Ovary (tissue), 9 donors: ENCODE results near the gene KLHL30. TPM values are rescaled to one million over a fixed set of nuclear protein-coding genes. Genes with fewer than 3 reads are reported as not detected.

Experiments used
- DNase-seq, 5 donors: peaks; one replicate each; pipeline ENCODE4 v3.0.0-alpha.2; 2019 to 2020
- H3K27ac ChIP-seq, 2 donors: fragments of 200-600 bp; one replicate each; pipeline versions ENCODE4 v1.5.1 to v1.8.0; 2019 to 2022
- H3K27me3 ChIP-seq: fragments of 200-600 bp; one replicate; pipeline ENCODE4 v1.8.0; 2022
- H3K36me3 ChIP-seq: fragments of 200-600 bp; sonication (generic); one replicate; pipeline ENCODE4 v1.5.1; 2019
- H3K4me1 ChIP-seq: one replicate; pipeline ENCODE4 v1.8.1; 2013; ENCODE audit warnings: mild to moderate bottlenecking, moderate library complexity; ENCODE audit not compliant: insufficient read depth
- H3K4me3 ChIP-seq: fragments of 200-600 bp; sonication (generic); one replicate; pipeline ENCODE4 v1.5.1; 2017
- H3K9me3 ChIP-seq, 2 donors: fragments of 200-600 bp in 1 of 2; sonication (generic) in 1 of 2; one replicate each; pipeline versions ENCODE4 v1.5.1 to v1.8.1; 2013 to 2019; ENCODE audit warnings: mild to moderate bottlenecking in 1 of 2, moderate library complexity in 1 of 2
- CTCF ChIP-seq, 3 donors: fragments of 450-650 bp in 2 of 3; fragments of 200-600 bp in 1 of 3; IDR thresholded peaks; one replicate each; pipeline versions ENCODE4 v1.5.1 to v1.8.0; 2016 to 2022; ENCODE audit warnings: antibody characterized with exemption in 3 of 3, mild to moderate bottlenecking in 1 of 3
- EP300 ChIP-seq: sonication (generic); formaldehyde crosslinking; IDR thresholded peaks from one replicate; pipeline ENCODE4 v1.6.1; 2017; ENCODE audit warnings: antibody characterized with exemption
- POLR2A ChIP-seq: fragments of 450-650 bp; IDR thresholded peaks from one replicate; pipeline ENCODE4 v1.6.1; 2017; ENCODE audit warnings: antibody characterized with exemption, mild to moderate bottlenecking, moderate library complexity
- WGBS, 3 donors: extraction: QIAGEN DNeasy Blood & Tissue Kit in 1 of 3; methylation state at CpG; one replicate each; pipeline versions ENCODE4 v1.1.5 to v1.1.7; 2013 to 2017; 5-methylcytosine and 5-hydroxymethylcytosine counted together
- intact Hi-C, 4 donors: fragments of 100-400 bp; cut with DNase I; formaldehyde crosslinking; loops; one replicate each; pipeline versions ENCODE4 v1.11.0 to v1.15.1; 2022 to 2023
- polyA plus RNA-seq, 2 donors: library from polyadenylated mRNA; stranded (reverse); fragments of 200-250 nt in 1 of 2; fragments of 350-450 nt in 1 of 2; fragmentation: Illumina TruSeq in 1 of 2; extraction: RNeasy Lipid Tissue Mini Kit (QIAGEN cat#74804) in 1 of 2; gene quantifications; one replicate each; pipeline ENCODE4 v1.2.3, GENCODE V29; 2013 to 2014
- total RNA-seq, 7 donors: library from RNA; depleted of rRNA in 2 of 7; stranded (reverse); fragments of >200 nt in 2 of 7; fragmentation: NEBNext Ultra II Directional in 3 of 7; extraction: Animal tissue kit (Norgen Biotek cat#: 25700) in 3 of 7; gene quantifications; one replicate each; pipeline versions ENCODE4 v1.1.0 to v1.2.4, GENCODE V29; 2016 to 2023
- donor health status: DM: no; HTN: no; CAD: no; lungs with moderate emphysema.
- donor health status: DM: no; HTN: no; CAD: no.
- donor health status: Bipolar disorder and iron deficiency.
- donor health status: DM: yes; HTN: yes; CAD: no.
- donor health status: DM: no; HTN: no; CAD: no.
- donor health status: DM: yes; HTN: yes; CAD: no.

The KLHL30 gene
- total and polyA plus RNA-seq, 9 donors = 0.08 to 0.74 (median 0.24) TPM; not detected in 1

DNA sequence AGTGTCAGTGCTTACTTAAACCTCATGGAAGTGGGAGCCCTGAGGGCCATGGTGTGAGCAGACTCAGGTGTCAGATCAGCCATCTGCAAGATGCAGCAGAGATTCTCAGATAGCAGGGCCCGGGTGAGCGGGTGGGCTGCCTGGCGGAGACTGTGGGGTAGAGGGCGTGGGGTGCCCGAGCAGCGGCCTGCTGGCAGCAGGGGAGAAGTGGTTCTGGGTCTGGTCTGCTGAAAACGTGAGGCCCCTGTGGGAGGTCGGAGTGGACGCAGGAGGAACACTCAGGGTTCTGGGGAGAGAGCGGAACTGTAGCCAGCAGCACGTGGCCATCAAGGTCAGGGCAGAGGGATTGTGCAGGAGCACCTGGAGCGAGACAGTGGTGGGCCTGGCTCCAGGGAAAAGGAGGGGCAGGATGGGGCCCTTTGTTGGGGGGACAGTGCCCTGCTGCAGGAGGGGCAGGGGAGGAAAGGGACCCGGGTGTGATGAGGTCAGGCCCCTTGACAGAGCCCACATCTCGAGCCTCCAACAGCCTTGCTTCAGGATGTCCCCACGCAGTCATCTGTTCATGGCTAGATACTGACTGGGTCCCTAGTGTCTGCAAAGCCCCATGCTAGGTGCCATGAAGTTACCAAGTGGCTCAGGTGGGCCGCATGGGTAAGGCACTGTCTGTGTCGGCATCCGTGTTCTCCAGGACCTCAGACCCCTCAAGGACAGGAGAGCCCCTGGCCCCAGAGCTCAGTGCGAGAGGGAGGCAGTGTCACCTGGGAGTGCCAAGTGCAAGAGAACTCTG is 41.1 kb upstream of the KLHL30 start:
- H3K27me3 ChIP-seq = no peaks in the 10 kb centered on the region
- H3K9me3 ChIP-seq = no peaks in the 10 kb centered on the region
- H3K4me3 ChIP-seq = no peak overlapping the region
- TF ChIP-seq POLR2A (no peak), CTCF (IDR thresholded peaks at IDR 0.05) (no peak), EP300 (no peak)
- H3K4me1 ChIP-seq = no peaks in the 10 kb centered on the region
- 68 to 74% (median 73%) methylated on average over 19 of the region's 19 CpGs for WGBS, 3 donors
- no peaks in the 10 kb centered on the region for H3K36me3 ChIP-seq
- DNase-seq = no peak
- intact Hi-C loops = no loop called here
- no peak overlapping the region for H3K27ac ChIP-seq

GRCh38 chr2:238097988-238098871 is 40.2 kb upstream of the KLHL30 start:
- 81 to 83% (median 82%) methylated on average over 31 to 37 of the region's 37 CpGs for WGBS, 3 donors
- no peak for TF ChIP-seq EP300
- no peak for TF ChIP-seq CTCF (IDR thresholded peaks at IDR 0.05)
- Histone ChIP-seq H3K9me3 (no peaks in the 10 kb centered on the region), H3K27ac (no peak overlapping the region), H3K4me1 (no peaks in the 10 kb centered on the region), H3K36me3 (no peaks in the 10 kb centered on the region), H3K4me3 (no peak overlapping the region), H3K27me3 (no peaks in the 10 kb centered on the region)
- peak in 1 of 5 donors; percentile 10 for DNase-seq
- intact Hi-C loops = no loop called here

DNA sequence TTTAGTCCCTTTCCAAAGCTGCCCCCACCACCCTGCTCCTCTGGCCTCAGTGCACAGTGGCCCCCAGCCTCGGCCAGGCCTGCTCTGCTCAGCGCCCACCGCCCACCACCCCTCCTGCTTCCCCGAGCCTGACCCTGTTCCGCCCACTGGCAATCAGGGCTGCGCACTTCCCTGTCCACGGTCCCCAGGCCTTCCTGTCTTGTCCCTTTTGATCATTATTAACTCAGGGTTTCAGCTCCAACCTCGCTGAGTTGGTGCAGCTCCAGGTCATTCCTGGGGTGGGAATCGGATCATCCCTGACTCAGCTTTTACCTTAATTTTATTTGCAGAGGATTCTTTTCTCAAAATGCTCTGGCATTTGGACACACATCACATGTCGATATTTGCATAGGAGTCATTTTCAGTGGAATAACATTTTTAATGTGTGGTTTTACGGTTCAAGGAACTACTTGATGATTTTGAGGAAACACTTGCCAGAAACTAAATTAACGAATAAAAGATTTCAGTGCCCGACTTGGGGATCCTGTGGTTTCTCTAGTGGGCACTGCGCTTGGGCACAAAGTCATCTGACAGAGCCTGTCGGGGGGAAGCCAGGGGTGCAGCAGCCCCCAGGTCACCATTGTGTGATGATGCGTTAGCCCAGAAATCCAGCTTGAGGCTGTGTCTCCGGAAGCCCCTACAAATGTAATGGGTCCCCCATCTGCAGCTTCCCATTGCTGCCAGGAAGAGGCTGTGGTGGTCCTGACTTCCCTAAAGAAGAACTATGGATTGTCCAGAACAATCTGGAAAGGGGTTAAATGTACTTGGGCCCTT is 39.4 kb upstream of the KLHL30 start:
- Histone ChIP-seq H3K27me3 (no peaks in the 10 kb centered on the region), H3K9me3 (no peaks in the 10 kb centered on the region), H3K4me3 (no peak overlapping the region), H3K36me3 (no peaks in the 10 kb centered on the region), H3K4me1 (no peaks in the 10 kb centered on the region), H3K27ac (no peak overlapping the region)
- peak in 1 of 5 donors; percentile 3 for DNase-seq
- intact Hi-C loops = no loop called here
- 81 to 85% (median 84%) methylated on average over 17 of the region's 17 CpGs for WGBS, 3 donors
- TF ChIP-seq POLR2A (no peak), EP300 (no peak), CTCF (IDR thresholded peaks at IDR 0.05) (no peak)

DNA sequence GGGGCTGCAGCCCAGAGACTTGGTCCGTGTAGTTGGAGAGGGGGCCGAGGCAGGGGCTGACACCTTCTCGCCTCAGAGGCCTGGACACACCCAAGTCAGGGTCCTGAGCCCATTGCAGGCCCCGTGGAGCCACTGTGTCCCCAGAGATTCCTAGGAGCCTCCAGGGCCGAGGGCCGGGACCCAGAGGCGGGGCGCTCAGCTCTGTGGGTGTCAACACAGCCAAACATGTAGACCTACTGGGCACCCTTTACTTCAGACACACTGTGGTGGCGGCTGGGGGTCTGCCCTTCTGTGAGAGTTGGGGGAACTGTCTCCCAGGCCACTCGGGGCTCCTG is 38.8 kb upstream of the KLHL30 start:
- H3K27ac ChIP-seq = no peak overlapping the region
- H3K9me3 ChIP-seq = no peaks in the 10 kb centered on the region
- no peaks in the 10 kb centered on the region for H3K36me3 ChIP-seq
- intact Hi-C loops = no loop called here
- no peaks in the 10 kb centered on the region for H3K4me1 ChIP-seq
- H3K27me3 ChIP-seq = no peaks in the 10 kb centered on the region
- peak in 1 of 5 donors; percentile 4 for DNase-seq
- TF ChIP-seq CTCF (IDR thresholded peaks at IDR 0.05) (no peak), POLR2A (no peak), EP300 (no peak)
- 88 to 94% (median 90%) methylated on average over 9 to 10 of the region's 10 CpGs for WGBS, 3 donors
- no peak overlapping the region for H3K4me3 ChIP-seq
